Stimulated activated CD8-positive, alpha-beta memory T cell treated with anti-CD3 and anti-CD28 coated beads, Interleukin-15, amount 100 ng/mL, for 48 hours (primary cell): ENCODE results near the gene ORAI2.
A peak's percentile ranks its signal among the peaks of the same experiment; 100 is the strongest.

Source experiments
- DNase-seq, 2 donors: peaks; one replicate each; pipeline ENCODE4 v3.0.0-alpha.2; 2020; ENCODE audit warnings: low read depth in 2 of 2

ORAI2 gene

DNA sequence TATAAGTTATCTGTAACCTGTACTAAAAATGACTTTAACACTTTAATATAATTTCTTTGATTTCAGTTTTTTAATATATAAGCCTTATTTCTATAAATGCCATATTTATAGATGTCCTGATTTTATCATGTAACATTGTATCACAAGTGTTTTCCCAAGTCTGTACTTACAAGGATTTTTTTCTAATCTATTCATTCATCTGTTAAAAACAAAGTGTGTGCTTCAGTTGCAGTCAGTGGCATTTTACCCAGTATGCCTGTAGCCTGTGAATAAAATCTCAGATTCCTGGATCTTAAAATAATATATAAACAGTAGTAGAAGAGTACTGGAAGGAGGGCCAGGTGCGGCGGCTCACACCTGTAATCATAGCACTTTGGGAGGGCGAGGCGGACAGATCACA lies 19.8 kb upstream of the ORAI2 start:
- DNase-seq, result no peak

DNA sequence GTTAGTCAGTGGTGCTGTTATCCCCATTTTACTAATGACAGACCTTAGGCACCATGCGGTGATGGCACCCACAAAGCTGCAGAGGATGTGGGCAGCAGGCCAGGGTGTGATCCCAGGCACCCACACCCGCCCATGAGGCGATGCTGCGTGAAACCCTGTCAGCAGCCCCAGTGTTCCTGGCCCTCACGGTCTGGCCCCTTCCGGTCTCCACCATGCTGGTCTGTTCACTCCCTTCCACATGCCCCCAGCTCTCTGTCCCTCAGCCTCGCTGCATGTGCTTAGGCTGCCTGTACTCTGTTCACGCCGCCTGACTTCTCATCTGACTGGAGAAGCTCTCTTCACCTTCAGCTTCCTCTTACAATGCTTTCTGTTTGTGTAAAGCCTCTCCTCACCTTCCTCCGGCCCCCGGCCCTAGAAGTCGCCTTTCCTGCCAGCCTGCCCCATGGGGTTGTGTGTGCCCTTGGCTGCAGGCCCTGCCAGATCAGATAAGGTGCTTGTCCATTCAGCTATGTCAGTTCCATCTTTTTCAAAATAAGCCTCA lies 17.6 kb upstream of the ORAI2 start:
- DNase-seq, result peak; percentile 63 to 65

DNA sequence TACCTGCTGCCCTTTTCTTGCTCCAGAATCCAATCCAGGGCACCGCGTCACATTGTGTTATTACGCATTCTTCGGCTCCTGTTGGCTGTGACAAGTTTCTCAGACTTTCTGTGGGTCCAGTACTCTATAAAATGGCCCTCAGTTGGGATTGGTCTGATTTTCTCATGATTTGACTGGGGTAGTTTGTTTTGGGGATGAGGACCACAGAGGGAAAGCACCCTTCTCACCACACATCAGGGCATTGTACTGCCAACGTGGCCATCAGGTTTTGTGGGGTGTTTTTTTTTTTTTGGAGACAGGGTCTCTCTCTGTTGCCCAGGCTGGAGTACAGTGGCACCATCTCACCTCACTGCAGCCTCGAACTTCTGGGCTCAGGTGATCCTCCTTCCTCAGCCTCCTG lies 17.0 kb upstream of the ORAI2 start:
- DNase-seq, result no peak

DNA sequence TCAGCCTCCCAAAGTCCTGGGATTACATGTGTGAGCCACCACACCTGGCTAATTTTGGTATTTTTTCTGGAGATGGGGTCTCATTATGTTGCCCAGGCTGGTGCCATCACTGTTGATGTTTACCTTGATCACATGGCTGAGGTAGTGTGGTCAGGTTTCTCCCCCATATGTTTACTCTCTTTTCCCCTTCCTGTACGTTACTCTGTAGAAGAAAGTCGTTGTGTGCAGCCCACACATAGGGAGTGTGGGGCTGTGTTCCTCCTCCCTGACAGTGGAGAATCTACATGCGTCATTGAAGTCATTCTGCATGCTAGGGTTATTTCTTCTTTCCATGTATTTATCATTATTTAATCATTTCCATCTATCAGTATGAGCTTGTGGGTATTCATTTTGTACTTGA lies 16.3 kb upstream of the ORAI2 start:
- DNase-seq, result no peak

DNA sequence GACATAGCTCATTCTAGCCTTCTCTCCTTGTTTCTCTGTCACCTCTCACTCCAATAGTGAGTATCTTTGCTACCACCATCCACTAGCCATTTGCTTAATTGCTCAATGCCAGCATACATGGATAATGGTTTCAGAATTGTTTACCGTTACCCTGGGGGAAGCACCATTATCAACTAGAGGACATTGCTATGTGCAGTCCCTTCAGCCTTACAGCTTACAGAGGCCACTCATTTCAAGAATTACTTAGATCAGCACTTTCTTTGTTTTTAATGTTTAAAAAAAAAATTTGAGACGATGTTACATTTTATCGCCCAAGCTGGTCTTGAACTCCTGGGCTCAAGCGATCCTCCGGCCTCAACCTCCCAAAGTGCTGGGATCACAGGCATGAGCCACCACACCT lies 14.8 kb upstream of the ORAI2 start:
- no peak for DNase-seq

DNA sequence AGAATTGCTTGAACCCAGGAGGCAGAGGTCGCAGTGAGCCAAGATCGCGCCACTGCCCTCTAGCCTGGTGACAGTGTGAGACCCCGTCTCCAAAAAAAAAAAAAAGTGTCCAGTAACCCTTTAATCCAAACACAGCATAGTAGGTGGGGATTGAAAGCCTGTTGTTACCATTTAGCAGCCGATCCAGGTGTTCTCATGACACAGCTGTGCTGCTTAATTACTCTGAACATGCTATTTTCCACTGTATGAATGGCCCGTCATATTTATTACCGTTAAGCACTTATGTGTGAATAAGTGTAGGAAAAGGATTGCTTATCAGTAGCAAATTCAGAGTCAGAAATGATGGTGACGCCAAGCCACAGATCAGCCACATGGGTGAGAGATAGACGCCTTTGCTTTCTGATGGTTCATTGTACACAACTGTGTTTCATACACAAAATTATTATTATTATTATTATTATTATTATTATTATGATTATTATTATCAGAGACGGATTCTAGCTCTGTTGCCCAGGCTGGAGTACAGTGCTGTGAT lies 11.6 kb upstream of the ORAI2 start:
- no peak for DNase-seq

DNA sequence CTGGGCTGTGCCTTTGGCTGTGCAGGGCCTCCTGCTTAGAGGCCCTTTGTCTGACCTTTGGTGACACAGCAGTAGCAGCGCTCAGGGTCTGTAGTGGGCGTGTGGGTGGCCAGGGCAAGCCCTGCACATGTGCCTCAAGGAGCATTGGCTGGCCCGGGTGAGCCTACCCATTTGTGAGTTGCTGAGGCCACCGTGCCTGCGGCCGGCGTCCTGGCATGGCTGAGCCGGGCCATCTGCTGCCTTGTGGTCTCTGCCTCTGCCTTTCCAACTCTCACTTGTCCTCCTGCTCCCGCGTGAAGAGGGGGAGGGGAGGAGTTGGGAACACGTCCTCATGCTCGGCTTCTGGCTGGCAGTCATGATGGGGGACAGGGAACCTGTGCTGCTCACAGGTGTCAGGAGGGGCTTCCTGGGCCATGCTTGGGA lies 9.2 kb upstream of the ORAI2 start:
- DNase-seq, result no peak

DNA sequence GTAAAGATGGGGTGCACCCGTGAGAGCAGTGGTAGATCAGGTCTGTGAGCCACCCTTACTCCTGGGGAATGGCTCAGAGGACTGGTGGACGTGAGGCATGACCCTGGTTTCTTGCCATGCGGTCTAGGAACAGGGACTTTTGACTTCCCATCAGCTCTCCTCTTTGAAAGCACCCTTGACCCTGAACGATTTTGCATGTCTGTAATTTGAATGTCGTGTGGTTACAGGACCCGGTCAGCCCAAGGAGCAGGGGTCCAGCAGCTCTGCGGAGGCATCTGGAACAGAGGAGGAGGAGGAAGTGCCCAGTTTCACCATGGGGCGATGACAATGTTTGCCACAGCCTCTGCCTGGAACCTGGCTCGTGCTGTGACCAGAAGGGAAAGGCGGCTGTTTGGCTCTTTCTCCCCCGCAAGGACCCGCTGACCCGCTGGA lies 8.6 kb upstream of the ORAI2 start:
- no peak for DNase-seq

DNA sequence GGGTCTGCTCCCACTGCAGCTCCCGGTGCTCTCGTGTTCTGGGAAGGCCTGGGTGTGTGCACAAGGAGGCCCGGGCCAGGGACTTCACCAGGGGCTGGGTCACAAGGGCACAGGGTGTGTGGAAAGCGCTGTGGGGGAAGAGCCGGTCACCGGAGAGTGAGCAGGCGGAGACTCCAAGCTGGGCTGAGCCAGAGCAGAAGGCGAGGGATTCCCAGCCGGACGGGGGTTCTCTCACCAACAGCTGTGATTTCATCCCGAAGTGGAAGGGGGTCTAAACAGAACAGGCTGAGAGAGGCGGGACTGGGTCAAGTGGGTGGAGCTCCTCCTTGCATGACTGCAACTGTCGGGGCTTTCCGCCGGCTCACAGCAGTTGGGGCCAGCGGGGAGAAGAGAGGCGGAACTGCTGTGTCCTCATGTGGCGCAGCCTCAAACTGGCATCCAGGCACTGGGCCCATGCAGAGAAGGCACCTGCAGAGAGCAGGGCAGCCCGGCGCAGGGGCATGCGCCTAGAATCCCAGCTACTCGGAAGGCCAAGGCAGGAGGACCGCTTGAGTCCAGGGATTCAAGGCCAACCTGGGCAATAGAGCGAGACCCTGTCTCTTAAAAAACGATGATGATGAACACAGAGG lies 7.6 kb upstream of the ORAI2 start:
- peak; percentile 75 to 79 for DNase-seq

DNA sequence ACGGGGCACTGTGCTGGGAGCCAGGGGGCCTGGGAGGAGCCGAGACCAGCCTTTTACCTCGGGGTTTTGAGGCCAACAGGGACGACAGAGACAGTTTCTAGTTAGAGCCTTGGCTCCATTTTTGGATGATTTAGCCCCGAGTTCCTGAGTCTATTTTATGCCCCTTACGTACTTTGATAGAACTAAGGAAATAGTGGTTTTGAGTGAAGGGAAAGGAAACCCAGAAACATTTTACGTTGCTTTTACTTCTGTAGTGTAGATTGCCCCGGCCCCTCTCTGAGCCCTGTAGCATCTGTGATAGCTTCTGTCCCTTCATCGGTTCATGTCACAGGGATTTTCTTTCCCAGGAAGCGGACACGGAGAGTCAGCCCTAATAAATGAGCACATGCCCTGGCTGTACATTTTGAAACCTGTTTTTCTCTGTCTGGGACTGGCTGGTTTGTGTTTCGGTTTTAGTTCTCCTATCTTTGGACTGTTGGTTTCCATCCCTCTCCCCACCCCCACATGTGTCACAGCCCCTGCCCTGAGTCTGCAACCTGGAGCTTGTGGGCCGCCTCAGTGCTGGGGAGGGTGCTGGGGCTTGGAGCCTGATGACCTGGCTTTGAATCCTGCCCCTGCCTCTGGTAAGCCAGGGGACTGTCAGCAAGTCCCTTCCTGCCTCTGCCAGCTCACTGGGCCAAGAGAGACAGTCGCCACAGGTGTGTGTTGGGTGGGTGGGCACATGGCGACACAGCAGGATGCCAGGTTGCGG lies 6.9 kb upstream of the ORAI2 start:
- DNase-seq, result peak; percentile 70 to 73

DNA sequence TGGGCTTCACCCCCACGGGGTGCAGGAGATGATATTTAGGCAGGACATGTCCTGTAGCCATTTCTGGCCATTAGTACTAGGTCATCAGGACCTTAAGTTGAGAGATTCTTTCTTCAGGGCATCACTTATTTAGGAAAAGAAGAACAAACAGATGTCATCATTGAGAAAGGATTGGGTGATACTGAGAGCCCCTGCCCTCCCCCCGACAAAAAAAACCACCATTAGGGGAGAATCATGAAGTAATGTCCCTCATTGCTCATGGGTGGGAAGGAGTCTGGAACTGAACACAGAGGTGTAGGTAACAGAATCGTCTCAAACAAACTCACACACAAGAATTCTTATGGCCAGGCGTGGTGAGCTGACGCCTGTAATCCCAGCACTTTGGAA lies 6.4 kb upstream of the ORAI2 start:
- DNase-seq, result no peak

DNA sequence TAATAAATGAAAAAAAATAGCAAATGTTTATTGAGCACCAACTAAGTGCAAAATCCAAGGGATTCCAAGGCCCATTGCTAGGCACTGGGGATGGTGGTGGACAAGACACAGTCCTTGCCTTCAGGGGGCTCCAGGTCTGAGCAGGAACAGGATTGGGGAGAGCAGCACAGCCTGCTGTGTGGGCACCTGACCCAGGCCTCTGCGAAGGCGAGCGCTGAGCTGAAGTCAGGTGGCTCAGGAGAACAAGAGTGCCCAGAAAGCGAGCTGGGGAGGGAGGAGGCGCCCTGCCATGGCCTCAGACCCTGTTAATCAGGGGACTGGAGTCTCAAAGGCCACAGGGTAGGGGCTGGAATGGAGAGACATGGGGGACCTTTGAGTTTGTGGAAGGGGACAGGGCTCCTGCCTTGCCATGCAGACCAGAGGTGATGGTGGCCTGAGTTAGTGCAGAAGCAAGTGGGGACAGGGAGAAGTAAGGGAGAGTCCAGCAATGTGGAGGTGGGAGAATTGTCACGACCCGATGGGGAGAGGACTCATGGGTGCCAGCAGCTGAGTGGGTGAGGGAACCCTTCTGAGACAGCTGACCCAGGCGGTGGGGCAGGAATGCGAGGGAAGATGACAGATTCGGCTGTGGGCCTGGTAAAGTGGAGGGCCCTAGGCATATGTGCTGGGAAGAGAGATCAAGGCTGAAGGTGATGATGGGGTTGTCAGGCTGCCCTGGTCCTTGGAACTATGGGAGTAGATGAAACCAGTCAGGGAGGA lies 4.1 kb upstream of the ORAI2 start:
- no peak for DNase-seq

DNA sequence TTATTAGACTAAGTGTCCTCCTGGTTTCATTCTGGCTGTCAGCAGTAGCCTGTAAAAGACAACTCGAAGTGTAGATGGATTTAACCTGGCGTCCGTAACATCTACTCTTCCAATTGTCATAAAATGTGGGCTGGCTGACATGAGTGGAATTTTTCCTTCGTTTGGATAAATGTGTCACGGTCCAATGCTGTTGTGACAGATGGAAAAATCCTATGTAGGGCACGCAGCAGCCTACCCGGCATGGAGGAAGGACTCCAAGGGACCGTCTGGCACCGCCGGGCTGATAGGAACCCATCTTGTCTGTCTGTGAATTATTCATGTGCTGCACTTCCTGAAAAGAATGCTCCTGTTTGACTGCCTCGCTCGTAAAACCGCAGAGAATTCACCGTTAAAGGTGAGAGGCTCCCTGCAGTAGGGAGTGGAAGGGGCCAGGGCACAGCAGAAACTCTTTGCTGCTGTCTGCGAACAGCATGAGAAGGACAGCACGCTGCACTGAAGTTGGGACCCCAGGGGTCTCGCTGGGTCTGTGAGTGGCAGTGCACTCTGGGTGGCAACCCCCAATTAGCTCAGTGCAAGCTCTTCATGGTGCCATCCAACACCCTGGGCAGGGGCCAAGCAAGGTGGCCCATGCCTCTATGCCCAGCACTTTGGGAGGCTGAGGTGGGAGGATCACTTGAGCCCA lies 1.6 kb upstream of the ORAI2 start:
- peak in 1 of 2 donors; percentile 18 for DNase-seq

DNA sequence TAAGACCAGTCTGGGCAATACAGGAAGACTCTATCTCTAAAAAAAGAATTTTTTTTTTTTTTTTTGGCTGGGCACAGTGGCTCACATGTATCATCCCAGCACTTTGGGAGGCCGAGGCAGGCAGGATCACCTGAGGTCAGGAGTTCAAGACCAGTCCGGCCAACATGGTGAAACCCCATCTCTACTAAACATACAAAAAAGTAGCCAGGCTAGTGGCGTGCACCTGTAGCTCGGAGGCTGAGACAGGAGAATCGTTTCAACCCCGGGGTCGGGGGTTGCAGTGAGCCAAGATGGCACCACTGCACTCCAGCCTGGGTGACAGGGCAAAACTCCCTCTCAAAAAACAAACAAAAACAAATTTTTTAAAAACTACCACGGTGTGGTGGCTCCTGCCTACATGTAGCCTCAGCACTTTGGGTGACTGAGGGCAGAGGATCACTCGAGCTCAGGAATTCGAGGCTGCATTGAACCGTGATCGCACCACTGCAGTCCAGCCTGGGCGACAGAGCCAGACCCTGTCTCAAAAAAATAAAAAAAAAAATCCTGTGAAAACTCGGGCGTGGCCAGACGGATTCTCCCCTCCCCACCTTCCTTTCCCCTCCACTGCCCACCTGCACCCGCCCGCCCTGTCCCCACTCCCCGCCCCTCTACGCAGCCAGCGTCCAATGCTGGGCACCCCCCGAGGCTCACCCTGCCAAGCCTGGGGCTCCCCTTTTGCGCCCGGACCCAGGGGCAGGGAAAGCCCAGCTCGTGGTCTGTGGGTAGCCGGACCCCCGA lies 745 bp upstream of the ORAI2 start:
- peak in 1 of 2 donors; percentile 7 for DNase-seq

DNA sequence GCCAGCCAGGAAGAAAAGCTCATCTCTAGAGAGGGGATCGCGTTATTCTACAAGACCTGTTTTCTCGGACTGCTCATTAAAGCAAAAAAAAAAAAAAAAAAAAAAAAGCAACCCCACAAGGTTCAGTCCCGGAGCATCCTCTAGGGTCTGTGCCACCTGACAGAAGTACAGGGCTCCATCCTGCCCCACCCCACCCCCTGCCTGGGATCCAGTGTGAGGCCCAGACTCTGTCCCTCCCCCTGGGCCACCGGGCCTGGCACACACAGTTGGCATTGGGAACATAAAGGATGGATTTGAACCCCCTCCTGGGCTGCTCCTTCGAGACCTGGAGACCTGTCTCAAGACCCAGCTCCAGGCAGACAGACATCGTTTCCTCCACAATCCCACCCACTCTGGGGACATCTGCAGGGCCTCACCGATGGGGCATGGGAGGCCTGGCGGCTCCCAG lies 688 bp downstream of the ORAI2 start:
- peak in 1 of 2 donors; percentile 7 for DNase-seq

DNA sequence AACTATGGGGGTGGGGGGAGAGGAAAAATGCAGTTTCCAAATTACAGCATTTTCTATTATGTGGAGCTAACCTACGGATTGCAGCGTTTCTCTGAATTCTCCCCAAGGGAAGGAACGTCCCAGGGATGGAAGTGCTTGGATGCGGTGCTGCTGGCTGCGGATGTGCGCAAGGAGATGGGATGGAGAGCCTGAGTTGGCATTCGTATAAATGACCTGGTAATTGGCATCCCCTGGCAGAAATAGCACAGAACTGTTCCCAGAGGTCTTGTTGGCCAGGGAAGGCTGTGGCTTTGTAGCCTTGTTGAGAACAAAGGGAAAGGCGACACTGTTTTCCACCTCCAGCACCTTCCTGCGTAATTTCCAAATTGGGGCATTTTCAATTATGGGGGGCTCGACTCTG lies 2.7 kb downstream of the ORAI2 start:
- DNase-seq, result no peak

DNA sequence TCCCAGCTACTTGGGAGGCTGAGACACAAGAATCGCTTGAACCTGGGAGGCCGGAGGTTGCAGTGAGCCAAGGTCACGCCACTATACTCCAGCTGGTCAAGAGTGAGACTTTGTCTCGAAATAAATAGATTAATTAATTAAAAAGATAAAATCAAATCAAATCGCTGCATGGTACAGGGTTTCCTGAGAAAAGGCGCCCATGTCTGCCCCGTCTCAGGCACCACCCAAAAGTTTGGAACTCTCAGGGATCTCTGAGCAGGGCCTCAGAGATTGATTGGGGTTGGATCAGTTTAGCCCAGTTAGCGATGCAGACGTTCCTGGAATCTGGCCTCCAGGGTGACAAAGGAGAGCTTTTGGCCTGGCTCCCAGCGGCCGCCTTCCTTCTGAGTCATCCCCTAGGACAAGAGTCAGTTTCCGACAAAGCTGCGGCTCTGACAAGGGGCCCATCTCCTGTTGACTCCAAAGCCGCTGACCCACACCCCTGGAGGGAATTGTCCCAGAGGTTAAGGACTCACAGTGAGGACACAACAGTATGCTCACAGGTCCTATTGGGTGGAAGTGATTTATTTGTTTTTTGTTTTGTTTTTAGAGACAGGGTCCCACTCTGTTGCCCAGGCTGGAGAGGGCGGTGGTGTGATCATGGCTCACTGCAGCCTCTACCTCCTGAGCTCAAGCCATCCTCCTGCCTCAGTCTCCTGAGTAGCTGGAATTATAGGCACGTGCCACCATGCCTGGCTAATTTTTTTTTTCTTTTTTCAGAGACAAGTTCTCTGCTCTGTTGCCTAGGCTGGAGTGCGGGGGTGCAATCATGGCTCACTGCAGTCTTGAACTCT lies 6.8 kb downstream of the ORAI2 start:
- no peak for DNase-seq

DNA sequence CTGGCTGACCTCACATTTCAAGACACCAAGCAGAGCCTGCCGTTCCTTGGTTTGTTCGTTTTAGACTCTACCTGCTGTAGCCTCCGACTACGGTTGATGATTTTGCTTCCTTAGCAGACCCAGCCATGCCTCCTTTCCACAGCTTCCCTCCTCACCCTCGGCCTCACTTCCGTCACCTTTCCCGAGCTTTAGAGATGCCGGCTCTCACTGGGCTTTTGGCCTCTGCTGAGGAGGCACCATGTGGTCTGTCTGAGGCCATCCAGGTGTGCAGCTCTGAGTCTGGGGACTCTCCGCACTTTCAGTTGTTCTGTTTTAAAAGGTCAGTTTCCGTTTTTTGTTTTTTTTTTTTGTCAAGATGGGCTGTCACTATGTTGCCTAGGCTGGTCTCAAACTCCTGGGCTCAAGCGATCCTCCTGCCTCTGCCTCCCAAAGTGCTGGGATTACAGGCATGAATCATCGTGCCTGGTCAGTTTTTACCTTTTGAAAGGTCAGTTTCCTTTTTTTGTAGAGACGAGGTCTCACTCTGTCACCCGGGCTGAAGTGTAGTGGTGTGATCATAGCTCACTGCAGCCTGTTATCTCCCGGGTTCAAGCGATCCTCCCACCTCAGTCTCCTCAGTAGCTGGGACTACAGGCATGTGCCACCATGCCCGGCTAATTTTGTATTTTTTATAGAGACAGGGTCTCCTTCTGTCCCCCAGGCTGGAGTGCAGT lies 11.7 kb downstream of the ORAI2 start:
- DNase-seq, result no peak

DNA sequence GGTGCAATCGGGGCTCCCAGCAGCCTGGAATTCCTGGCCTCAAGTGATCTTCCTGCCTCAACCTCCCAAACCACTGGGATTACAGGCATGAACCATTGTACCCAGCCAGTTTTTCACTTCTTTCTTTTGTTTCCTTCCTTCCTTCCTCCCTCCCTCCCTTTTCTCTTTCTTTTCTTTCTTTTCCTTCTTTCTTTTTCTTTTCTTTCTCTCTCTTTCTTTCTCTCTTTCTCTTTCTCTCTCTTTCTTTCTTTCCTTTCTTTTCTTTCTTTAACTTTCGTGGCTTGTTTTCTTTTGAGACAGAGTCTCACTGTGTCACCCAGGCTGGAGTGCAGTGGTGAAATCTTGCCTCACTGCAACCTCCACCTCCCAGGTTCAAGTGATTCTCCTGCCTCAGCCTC lies 12.3 kb downstream of the ORAI2 start:
- no peak for DNase-seq
